ENCODE data around the gene BBS4.
"Not testable (repeated sequence)": the region's sequence is repeated elsewhere in the genome, so short reads cannot be mapped to it uniquely, and the experiment has no call there.

The BBS4 gene, protein sequence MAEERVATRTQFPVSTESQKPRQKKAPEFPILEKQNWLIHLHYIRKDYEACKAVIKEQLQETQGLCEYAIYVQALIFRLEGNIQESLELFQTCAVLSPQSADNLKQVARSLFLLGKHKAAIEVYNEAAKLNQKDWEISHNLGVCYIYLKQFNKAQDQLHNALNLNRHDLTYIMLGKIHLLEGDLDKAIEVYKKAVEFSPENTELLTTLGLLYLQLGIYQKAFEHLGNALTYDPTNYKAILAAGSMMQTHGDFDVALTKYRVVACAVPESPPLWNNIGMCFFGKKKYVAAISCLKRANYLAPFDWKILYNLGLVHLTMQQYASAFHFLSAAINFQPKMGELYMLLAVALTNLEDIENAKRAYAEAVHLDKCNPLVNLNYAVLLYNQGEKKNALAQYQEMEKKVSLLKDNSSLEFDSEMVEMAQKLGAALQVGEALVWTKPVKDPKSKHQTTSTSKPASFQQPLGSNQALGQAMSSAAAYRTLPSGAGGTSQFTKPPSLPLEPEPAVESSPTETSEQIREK

DNA sequence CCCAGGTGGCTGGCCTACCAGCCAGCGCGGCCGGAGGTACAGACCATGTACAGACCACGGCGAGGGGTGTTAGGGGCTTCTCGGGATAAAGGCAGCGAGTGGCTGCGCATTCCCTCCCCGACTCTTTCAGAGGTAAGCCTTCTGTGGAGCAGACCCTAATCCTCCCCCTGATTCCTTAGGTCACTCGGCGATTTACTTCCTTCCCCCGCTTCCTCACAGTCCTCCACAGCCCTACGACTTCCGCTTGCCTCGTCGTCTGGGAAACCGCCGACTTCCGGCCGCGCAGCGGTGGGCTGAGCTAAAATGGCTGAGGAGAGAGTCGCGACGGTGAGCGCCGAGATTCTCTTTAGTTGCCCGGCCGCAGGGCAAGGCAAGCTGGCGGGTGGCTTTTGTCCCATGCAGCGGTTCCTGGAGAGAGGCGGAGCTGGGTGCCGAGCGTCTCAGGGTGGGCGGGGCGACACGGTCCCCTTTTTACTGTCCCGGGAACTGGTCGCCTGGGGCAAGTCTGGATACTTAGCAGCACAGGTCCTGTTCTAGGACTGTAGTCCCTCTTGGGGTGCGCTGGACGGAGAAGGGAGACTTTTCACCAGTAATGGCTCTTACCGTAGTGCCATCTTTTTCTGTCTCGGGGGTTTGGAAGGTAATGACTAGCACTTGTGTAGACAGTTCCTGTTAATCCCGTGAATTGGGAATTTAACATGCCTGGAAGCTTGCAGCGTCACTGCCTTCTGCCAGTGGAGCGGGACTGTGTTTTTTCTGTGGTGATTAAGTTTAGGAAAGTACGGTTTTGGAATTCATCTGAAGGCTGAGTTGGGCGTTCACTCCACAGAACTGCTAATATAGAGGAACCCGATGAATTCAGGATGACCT lies at the start of gene BBS4, which contains the start of gene HIGD2B:
BBS4 (plus strand) TSS at position 283 of the 870 bp plus-strand sequence; CDS start at position 304, 21 bp downstream.
HIGD2B (minus strand) TSS at position 258 of the 870 bp plus-strand sequence. CDS start 9,808 bp downstream, outside the sequence.
- H3K4me3 ChIP-seq (ENCODE audit: low read depth, low read length): peak within 1 kb of the TSS; percentile 56

DNA sequence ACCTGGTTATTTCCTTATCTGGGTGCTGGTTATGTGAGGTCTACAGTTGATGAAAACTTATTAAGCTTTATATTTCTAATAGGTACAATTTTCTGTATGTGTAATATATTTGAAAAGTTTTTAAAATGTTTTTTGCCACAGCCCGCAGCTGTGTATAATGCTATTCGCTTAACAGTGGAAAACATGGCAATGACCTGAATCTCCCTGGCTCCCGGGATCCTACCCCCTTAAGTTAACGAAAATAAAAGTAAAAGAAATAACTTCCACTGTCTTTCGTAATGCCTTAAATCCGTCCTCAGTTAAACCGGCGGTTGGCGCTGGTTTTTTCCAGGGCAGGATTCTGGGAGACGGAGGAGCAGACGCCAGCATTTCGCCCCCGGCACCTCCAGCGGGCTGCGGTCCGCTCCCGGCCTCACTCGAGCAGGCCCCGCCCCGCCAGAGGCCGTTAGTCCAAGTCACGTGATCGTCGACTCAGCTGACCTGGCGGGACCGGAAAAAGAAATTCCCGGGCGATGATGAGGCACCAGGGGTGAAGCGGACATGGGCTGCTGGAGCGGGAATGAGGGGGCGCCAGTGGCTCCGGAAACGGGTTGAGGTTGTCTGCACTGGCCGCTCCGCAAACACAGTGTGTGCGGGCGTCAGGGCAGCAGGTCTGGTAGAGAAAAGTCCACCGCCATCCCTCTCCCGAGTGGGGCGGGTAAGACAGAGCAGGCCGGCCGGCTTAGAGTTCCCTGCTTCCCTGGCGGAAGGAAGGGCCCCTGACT lies 49.3 kb upstream of the BBS4 start:
- H3K4me3 ChIP-seq (ENCODE audit: low read depth, low read length): peak overlapping the region; percentile 27

DNA sequence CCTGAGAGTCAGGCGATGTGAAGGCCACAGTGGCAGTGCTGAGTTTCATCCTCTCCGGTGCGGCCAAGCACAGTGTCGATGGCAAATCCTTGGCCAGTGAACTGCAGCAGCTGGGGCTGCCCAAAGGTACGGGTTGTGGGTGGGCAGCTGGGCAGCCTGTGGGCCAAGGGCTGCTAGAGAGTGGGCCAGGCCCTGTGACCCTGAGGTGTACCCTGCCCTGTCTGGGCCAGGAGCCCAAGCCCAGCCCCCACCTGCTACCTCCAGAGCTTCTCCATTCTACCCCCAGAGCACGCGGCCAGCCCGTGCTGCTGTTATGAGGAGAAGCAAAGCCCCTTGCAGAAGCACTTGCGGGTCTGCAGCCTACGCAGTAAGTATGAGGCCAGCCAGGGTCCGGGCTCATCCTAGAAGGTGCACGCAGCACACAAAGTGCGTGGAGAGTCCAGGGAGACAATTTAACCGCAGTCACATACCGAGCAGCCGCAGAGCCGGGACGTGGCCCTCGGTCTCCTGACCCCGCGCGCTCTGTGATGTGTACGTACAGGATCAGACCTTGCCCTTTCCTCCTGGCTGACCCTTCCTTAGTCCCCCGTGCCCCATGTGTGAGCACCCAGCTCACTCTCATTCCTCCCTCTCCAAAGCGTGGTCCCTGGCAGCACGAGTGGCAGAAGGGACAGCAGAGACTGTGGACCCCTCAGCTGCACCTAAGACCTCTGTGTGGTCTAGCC lies 46.1 kb upstream of the BBS4 start:
- H3K4me3 ChIP-seq (ENCODE audit: low read depth, low read length): not testable (repeated sequence)

DNA sequence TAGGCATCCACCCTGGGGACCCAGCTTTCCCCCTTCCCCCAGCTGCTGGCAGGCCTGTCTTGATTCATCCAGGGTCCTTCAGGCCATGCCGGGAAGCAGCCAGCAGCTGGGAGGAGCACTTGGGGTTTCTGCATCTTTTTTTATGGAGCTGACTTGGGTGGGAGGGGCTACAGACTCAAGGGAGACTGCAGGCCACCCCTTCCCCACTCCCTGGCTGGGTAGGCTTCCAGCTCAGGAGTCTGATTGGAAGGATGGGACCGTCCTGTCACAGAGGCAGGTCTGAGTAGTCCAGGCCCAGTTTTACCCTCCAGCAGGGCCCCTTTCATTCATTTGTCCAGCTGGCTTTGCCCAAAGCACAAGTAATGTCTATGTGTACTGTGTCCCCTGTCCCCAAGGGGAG lies 43.7 kb upstream of the BBS4 start:
- not testable (repeated sequence) for H3K4me3 ChIP-seq (ENCODE audit: low read depth, low read length)

DNA sequence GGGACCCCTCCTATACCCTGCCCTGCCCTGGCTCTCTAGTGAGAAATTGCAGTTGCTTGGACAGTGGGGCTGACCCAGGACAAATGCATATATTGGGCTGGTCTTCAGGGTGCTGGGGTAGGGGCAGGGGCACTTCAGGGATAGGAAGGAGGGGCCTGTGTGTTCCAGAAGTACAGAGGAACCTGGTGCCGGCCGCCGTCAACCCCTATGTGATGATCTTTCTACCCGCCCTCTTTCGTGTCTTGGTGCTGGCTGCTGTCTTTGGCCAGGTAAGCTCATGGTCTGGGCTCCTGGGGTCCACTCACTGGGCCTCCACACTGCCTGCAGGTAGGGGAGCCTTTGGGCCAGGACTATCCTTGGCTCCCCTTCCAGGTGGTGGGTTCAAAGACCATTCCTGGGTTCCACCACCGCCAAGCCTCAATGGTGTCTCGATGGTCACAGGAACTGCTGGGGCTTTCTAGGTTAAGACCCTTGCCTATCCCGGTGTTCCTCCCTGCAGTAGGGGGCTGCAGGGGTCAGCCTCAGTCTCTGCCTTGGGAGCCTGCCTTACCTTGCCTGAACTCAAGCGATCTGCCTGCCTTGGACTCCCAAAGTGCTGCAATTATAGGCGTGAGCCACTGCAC lies 37.3 kb upstream of the BBS4 start:
- not testable (repeated sequence) for H3K4me3 ChIP-seq (ENCODE audit: low read depth, low read length)

DNA sequence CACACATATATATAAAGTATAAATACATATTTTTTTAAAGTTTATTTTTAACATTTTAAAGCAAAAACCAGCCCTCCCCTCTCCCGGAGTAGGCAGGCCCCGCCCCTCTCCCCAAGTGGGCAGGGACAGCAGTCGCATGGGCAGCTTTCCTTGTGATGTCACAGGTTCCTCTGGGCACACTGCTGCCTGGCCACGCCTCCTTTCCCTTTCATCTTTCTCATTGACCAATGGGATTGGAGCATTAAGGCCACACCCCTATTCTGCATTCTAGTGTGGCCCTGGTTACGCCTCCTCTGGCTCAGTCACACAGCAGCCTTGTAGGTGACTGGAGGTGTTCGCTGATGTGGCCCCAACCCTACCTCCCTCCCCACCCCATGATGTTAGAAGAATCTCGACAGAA lies 31.6 kb upstream of the BBS4 start, which contains the start of gene GOLGA6B:
GOLGA6B (plus strand) TSS at position 301 of the 400 bp plus-strand sequence; CDS start at position 342, 41 bp downstream.
- not testable (repeated sequence) for H3K4me3 ChIP-seq (ENCODE audit: low read depth, low read length)

DNA sequence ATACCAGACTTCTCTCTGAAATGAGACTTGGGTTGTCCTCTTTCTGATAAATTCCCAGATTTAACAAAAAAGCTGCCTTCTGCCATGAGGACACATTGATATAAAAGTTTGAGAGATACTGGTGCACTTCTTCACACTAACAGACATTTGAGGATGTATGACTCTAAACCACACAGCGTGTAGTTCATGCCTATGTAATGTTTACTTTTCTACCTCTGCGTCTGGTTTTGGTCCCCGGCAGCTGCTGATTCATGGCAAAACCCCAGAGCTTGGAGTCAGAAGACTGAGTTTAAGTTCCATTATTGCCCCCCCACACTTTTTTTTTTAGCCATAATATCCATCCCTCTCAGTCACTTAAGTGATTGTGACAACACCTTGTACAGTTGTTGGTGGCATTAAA lies 30.0 kb upstream of the BBS4 start:
- H3K4me3 ChIP-seq (ENCODE audit: low read depth, low read length): not testable (repeated sequence)

DNA sequence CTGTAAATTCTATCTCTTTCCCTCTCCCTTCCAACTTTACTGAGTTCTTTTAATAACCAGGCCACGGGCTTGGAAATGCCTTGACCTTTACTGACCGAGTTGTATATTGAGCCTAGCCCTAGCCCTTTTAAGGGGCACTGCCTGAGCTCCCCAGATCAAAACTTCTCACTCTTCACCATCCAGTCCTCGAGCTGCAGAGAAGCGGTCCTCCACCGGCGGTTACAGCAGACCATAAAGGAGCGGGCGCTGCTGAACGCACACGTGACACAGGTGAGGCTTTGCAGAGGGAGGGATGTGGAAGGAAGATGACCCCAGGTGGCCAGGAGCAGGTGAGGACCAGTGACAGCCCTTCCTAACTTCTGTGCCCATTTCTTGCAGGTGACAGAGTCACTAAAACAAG lies 24.9 kb upstream of the BBS4 start:
- H3K4me3 ChIP-seq (ENCODE audit: low read depth, low read length): not testable (repeated sequence)

DNA sequence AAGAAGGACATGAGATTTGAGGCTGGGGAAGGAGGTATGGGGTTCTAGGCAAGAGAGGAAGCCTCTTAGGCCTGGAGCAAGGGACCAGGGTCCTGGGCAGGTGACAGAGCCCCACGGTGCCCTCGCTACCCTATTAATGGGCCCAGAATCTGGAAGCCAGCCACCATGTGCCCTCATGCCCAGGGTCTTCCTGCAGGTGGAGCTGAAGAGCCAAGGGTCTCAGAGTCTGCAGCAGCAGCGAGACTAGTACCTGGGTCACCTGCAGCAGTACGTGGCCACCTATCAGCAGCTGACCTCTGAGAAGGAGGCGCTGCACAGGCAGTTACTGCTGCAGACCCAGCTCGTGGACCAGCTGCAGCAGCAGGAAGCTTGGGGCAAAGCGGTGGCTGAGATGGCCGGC lies 22.1 kb upstream of the BBS4 start:
- not testable (repeated sequence) for H3K4me3 ChIP-seq (ENCODE audit: low read depth, low read length)

DNA sequence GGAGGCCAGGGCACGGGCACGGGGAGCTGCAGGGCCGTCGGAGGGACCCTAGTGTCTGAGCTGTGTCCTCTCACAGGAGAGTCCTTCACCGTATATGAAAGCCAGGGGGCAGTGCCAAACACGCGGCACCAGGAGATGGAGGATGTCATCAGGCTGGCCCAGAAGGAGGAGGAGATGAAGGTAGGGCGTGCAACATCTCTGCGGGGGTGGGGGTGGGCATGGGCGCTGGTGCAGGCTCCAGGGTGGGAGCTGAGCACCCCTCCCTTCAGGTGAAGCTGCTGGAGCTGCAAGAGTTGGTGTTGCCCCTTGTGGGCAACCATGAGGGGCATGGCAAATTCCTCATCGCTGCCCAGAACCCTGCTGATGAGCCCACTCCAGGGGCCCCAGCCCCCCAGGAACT lies 20.3 kb upstream of the BBS4 start:
- H3K4me3 ChIP-seq (ENCODE audit: low read depth, low read length): not testable (repeated sequence)

DNA sequence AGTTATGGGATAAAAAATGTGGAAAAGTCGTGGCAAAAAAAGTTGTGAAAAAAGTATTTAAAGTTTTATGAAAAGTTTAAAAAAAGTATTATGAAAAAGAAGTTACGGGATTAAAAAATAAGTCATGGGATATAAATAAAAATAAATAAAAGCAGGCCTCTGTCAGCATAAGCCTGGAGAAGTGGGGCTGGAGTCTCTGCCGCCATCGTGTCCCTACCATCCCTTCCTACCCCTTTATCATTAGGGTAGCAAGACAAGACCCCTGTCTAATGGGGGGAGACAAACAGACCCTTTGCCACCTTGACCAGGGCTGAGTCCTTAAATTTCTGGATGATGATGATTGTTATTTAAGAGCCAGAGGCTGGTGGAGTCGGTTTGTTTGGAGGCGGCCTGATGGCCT lies 16.2 kb upstream of the BBS4 start:
- not testable (repeated sequence) for H3K4me3 ChIP-seq (ENCODE audit: low read depth, low read length)

DNA sequence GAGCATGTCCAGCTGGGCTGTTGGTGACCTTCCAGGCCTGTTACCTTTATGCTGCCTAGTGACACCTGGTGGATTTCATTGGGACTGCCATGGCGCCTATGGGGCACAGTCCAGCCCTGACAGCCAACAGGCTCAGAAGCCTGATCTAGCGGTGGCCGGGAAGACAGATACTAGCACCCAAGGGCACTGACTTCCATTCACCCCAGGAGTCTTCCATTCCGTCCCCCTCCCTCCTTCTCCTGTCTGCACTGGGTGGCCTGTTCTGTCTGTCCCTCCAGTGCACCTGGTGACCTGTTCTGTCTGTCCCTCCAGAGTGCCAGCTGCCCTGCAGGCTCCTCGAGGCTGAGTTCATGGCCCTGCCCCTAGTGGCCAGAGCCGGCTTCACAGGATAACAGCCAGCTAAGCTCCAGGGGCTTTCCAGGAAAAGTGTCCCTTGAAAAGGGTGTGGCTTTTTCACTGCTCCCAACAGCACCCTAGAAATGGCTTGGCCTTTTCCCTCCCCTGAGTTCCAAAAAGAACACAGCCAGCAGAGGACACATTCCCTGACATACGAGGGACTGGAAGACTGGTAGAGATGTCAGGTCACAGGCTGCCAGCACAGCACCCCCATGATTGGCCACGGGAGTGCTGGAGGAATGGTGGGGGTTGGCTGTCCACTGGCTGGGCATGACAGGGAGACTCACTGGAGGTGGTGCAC lies 15.2 kb upstream of the BBS4 start:
- H3K4me3 ChIP-seq (ENCODE audit: low read depth, low read length): peak overlapping the region; percentile 20

DNA sequence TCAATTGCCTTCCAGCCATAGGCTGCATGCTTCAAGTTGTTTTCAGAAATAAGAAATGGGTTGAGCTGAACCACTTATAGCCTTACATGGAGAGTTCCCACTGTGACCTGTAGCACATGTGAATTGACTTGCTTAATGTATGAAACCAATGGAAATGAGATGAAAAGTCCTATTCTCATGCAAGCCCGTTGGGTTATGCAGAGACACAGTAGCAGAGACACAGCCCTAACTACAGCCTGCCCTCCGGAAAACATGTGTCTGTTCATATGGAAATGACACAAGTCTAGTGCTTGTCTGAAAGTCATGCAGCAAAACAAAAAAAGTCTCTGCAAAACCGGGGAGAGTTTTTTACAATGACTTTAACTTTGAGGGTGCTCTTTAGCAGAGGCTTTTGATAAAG lies 14.5 kb upstream of the BBS4 start:
- H3K4me3 ChIP-seq (ENCODE audit: low read depth, low read length): no peak overlapping the region

DNA sequence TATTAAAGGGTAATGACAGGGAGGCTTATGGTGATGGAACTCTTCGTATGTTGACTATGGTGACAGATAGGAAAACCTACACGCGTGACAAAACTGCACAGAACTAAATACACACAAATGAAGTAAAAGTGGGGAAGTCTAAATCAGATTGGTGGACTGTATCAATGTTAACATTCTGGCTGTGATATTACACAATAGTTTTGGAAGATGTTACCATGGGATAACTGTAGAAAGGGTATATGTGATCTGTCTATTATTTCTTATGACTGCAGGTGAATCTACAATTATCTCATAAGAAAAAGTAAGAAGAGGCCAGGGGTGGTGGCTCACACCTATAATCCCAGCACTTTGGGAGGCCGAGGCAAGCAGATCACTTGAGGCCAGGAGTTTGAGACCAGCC lies 9.2 kb upstream of the BBS4 start:
- no peak overlapping the region for H3K4me3 ChIP-seq (ENCODE audit: low read depth, low read length)

DNA sequence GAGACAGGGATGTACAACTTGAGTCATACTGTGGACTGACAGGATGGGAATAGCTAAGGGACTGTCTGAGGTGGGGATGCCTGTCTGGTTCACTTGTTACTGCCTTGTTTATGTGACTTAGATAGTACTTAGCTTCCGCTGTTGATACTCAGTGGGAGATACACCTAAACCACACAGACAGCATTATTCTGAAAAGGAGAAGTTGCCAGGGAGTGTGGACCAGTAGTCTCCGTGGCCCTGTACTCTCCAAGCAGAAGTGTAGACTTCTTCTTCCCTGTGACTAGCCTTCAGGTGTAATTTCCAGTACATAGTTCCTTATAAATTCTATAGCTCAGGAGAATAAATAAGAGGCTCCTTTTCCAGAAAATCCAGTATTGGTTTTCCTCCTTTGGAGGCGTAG lies 5.1 kb upstream of the BBS4 start:
- H3K4me3 ChIP-seq (ENCODE audit: low read depth, low read length): no peak overlapping the region

DNA sequence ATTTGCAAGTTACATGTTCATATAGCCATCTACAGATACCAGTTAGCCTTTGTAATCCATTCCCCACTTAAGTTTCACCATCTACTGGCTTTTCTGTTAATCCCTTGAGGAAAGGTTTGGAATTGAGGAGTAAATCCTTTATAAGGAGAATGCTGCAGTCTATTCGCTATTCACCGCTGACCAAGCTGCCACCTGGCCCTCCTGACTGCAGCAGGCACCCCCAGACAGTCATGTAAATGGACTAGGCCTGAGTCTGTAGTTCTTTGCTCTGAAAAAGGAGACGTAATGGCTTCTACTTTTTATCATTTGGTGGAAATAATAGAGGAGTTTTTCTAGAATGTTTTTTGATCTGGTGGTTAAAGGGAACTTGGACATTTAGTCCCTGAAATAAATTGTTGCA lies 3.2 kb upstream of the BBS4 start:
- H3K4me3 ChIP-seq (ENCODE audit: low read depth, low read length): no peak overlapping the region

DNA sequence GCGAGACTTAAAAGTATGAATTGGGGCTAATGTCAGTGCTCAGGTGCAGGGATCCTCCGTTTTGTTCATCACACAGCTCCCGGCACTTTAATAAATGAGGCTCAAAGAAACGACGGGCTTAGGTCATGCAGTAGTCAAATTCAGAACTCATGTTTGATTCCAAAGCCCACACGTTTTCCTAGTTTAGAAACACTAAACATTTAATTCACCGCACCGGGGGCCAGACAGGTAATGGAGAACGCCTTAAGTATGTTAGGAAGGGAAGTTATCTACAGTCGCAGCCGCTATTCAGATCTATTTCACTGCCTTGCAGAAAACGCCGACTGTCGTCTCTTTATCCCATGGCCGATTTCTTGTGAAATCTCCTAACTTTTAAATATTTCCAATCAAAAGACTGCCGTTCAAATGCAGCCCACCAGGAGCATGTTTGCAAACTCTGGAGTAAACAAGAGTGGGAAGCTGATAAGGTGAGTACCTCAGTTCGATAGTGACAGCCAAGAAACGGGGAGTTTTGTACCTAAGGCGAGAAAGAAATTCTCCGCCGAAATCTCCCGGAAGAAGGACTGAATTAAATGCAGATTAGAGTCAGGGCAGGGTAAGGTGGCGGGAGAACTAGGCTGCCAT lies 594 bp upstream of the BBS4 start:
- H3K4me3 ChIP-seq (ENCODE audit: low read depth, low read length): peak overlapping the region; percentile 56

DNA sequence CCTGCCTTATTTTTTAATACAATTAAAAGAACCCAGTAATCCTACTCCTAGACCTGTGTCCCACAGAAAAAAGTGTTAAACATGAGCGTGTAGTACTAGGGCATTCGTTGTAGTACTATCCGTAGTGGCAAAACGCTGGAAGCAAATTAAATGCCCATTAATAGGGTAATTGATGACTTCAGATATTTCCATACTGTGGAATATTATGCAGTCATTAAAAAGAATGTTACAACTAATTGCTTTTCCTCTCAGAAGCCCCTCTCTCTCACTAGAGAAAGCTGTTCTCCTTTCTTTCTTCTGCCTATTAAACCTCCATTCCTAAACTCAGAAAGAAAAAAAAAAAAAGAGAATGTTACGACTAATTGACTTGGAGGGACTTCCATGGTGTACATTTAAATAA lies 2.7 kb downstream of the BBS4 start:
- no peak overlapping the region for H3K4me3 ChIP-seq (ENCODE audit: low read depth, low read length)

DNA sequence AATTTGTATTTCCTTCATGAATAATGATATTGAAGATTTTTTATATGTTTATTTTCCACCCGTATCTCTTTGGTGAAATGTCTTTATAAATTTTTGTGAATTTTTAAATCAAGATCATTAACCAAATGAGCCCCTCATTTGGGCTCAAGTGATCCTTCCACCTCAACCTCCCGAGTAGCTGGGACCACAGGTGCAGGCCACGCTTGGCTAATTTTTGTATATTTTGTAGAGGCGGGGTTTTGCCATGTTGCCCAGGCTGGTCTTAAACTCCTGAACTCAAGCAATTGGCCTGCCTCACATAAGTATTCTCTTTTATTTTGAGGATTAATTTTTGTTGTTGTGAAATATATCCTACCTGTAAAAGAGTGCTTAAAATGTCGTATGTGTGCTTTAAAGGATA lies 4.9 kb downstream of the BBS4 start:
- no peak overlapping the region for H3K4me3 ChIP-seq (ENCODE audit: low read depth, low read length)

Data from iPS-11a (cell line).